Ovary (tissue), 9 donors: ENCODE data around the gene OLA1. TPM values are rescaled to one million over a fixed set of nuclear protein-coding genes. Genes with fewer than 3 reads are reported as not detected.
A peak's percentile ranks its signal among the peaks of the same experiment; 100 is the strongest.

Source experiments
- DNase-seq, 5 donors: peaks; one replicate each; pipeline ENCODE4 v3.0.0-alpha.2; 2019 to 2020
- H3K27ac ChIP-seq, 2 donors: fragments of 200-600 bp; one replicate each; pipeline versions ENCODE4 v1.5.1 to v1.8.0; 2019 to 2022
- H3K27me3 ChIP-seq: fragments of 200-600 bp; one replicate; pipeline ENCODE4 v1.8.0; 2022
- H3K36me3 ChIP-seq: fragments of 200-600 bp; sonication (generic); one replicate; pipeline ENCODE4 v1.5.1; 2019
- H3K4me1 ChIP-seq: one replicate; pipeline ENCODE4 v1.8.1; 2013; ENCODE audit warnings: mild to moderate bottlenecking, moderate library complexity; ENCODE audit not compliant: insufficient read depth
- H3K4me3 ChIP-seq: fragments of 200-600 bp; sonication (generic); one replicate; pipeline ENCODE4 v1.5.1; 2017
- H3K9me3 ChIP-seq, 2 donors: fragments of 200-600 bp in 1 of 2; sonication (generic) in 1 of 2; one replicate each; pipeline versions ENCODE4 v1.5.1 to v1.8.1; 2013 to 2019; ENCODE audit warnings: mild to moderate bottlenecking in 1 of 2, moderate library complexity in 1 of 2
- EP300 ChIP-seq: sonication (generic); formaldehyde crosslinking; IDR thresholded peaks from one replicate; pipeline ENCODE4 v1.6.1; 2017; ENCODE audit warnings: antibody characterized with exemption
- POLR2A ChIP-seq: fragments of 450-650 bp; IDR thresholded peaks from one replicate; pipeline ENCODE4 v1.6.1; 2017; ENCODE audit warnings: antibody characterized with exemption, mild to moderate bottlenecking, moderate library complexity
- WGBS, 3 donors: extraction: QIAGEN DNeasy Blood & Tissue Kit in 1 of 3; methylation state at CpG; one replicate each; pipeline versions ENCODE4 v1.1.5 to v1.1.7; 2013 to 2017; 5-methylcytosine and 5-hydroxymethylcytosine counted together
- intact Hi-C, 4 donors: fragments of 100-400 bp; cut with DNase I; formaldehyde crosslinking; loops; one replicate each; pipeline versions ENCODE4 v1.11.0 to v1.15.1; 2022 to 2023
- polyA plus RNA-seq, 2 donors: library from polyadenylated mRNA; stranded (reverse); fragments of 200-250 nt in 1 of 2; fragments of 350-450 nt in 1 of 2; fragmentation: Illumina TruSeq in 1 of 2; extraction: RNeasy Lipid Tissue Mini Kit (QIAGEN cat#74804) in 1 of 2; gene quantifications; one replicate each; pipeline ENCODE4 v1.2.3, GENCODE V29; 2013 to 2014
- total RNA-seq, 7 donors: library from RNA; depleted of rRNA in 2 of 7; stranded (reverse); fragments of >200 nt in 2 of 7; fragmentation: NEBNext Ultra II Directional in 3 of 7; extraction: Animal tissue kit (Norgen Biotek cat#: 25700) in 3 of 7; gene quantifications; one replicate each; pipeline versions ENCODE4 v1.1.0 to v1.2.4, GENCODE V29; 2016 to 2023
- TF ChIP-seq, protein P1 (sequence below), 3 donors: fragments of 450-650 bp in 2 of 3; fragments of 200-600 bp in 1 of 3; IDR thresholded peaks; one replicate each; pipeline versions ENCODE4 v1.5.1 to v1.8.0; 2016 to 2022; ENCODE audit warnings: antibody characterized with exemption in 3 of 3, mild to moderate bottlenecking in 1 of 3
- donor health status: DM: no; HTN: no; CAD: no; lungs with moderate emphysema.
- donor health status: DM: no; HTN: no; CAD: no.
- donor health status: Bipolar disorder and iron deficiency.
- donor health status: DM: yes; HTN: yes; CAD: no.
- donor health status: DM: no; HTN: no; CAD: no.
- donor health status: DM: yes; HTN: yes; CAD: no.

OLA1 gene
- total and polyA plus RNA-seq, 9 donors = 25.6 to 127 (median 45.2) TPM

DNA sequence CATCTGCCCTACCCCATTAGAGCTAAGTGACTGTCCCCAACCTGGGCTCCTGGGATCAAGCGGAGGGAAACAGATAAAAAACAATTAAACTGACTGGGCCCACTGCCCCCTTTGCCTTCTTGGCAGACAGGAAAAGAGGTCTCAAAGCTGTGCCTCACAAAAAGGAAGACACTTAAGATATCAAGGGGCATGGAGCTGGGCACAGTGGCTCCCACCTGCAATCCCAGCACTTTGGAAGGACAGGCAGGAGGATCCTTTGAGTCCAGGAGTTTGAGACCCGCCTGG is 208.0 kb downstream of the OLA1 start:
- H3K4me1 ChIP-seq = peaks cover 3% of the 10 kb centered on the region
- H3K4me3 ChIP-seq = no peak overlapping the region
- no peaks in the 10 kb centered on the region for H3K9me3 ChIP-seq
- H3K27me3 ChIP-seq = no peaks in the 10 kb centered on the region
- no peak overlapping the region for H3K27ac ChIP-seq
- DNase-seq = no peak
- intact Hi-C loops = loop anchor here in 2 of 4 donors (5.0 to 10.0 kb wide), 2 partner anchors 286 to 308 kb away; no protein-coding TSS in a partner anchor
- TF ChIP-seq, protein P1, sequence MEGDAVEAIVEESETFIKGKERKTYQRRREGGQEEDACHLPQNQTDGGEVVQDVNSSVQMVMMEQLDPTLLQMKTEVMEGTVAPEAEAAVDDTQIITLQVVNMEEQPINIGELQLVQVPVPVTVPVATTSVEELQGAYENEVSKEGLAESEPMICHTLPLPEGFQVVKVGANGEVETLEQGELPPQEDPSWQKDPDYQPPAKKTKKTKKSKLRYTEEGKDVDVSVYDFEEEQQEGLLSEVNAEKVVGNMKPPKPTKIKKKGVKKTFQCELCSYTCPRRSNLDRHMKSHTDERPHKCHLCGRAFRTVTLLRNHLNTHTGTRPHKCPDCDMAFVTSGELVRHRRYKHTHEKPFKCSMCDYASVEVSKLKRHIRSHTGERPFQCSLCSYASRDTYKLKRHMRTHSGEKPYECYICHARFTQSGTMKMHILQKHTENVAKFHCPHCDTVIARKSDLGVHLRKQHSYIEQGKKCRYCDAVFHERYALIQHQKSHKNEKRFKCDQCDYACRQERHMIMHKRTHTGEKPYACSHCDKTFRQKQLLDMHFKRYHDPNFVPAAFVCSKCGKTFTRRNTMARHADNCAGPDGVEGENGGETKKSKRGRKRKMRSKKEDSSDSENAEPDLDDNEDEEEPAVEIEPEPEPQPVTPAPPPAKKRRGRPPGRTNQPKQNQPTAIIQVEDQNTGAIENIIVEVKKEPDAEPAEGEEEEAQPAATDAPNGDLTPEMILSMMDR (IDR thresholded peaks at IDR 0.05) = no peak
- TF ChIP-seq EP300 = no peak
- TF ChIP-seq POLR2A = no peak
- 89 to 95% (median 94%) methylated on average over 2 of the region's 2 CpGs for WGBS, 3 donors
- no peaks in the 10 kb centered on the region for H3K36me3 ChIP-seq

DNA sequence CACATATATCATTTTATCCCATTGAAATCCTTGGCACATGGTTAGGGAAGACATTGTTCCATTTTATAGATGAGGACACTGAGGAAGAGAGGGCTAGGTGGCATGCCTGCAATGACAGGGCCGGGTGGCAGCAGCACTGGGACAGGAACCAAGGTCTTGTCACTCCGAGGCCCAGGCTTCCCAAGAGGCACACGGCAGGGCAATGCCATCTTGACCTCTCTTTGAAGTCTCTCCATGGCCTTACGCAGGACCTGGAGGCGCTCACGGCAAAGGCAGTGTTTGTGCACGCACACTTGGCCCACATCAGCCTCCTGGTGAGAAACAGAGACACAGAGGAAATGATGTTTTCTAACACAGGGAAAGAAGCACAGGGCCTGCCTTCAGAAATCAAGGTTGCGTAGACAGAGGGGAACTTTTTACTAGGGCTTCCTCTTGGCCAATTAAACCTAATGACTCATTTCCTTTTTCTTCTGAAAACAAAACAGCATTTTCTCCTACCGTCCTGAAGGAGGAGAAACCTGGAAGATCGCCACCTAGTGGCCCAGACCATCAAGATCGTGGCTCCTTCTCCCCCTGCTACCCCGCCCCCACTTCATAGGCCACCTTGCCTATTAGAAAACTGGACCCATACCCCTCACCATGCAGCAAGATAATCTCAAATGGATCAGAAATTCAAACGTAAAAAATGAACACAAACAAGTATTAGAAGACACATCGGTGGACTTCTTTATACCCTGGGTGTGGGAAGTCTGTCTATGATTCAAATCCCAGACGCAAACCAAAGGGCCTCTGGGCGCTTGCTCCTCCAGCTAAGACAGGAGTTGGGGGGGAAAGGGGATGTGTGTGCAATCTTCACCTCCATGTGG is 208.5 kb downstream of the OLA1 start:
- DNase-seq = peak; percentile 86 to 94 (median 90)
- no peak for TF ChIP-seq POLR2A
- no peak for TF ChIP-seq EP300
- TF ChIP-seq, protein P1 (IDR thresholded peaks at IDR 0.05) = peak; percentile 72 to 90 (median 82)
- Histone ChIP-seq H3K9me3 (no peaks in the 10 kb centered on the region), H3K4me3 (no peak overlapping the region), H3K27me3 (no peaks in the 10 kb centered on the region), H3K27ac (no peak overlapping the region), H3K4me1 (peaks cover 3% of the 10 kb centered on the region), H3K36me3 (no peaks in the 10 kb centered on the region)
- 26 to 31% (median 26%) methylated on average over 16 of the region's 16 CpGs for WGBS, 3 donors
- intact Hi-C loops = loop anchor here in 2 of 4 donors (5.0 to 10.0 kb wide), 2 partner anchors 285 to 307 kb away; no protein-coding TSS in a partner anchor

DNA sequence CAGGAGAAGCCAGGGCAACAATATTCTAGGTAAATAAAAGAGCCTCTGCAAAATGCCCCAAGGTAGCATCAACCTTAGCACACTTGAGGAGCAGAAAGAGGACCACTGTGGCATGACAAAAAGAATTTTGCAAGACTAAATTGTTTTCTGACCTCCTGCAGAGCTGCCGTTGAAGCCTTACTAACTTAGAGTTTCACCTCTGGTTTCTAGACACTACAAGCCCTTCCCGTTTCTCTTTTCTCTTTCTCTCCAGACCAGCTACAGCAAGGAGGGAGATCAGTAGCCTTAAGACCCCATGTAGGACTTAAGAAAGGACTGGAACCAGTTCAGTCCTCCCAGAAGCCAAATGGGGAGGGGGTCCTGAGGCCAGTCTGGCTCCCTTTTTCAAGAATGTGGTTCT is 209.9 kb downstream of the OLA1 start:
- intact Hi-C loops = no loop called here
- Histone ChIP-seq H3K27ac (no peak overlapping the region), H3K4me1 (peaks cover 3% of the 10 kb centered on the region), H3K27me3 (no peaks in the 10 kb centered on the region), H3K4me3 (no peak overlapping the region), H3K36me3 (no peaks in the 10 kb centered on the region), H3K9me3 (no peaks in the 10 kb centered on the region)
- WGBS, 3 donors = 81 to 91% (median 89%) methylated on average over 2 of the region's 2 CpGs
- DNase-seq = no peak
- TF ChIP-seq EP300 (no peak), POLR2A (no peak)
- TF ChIP-seq, protein P1 (IDR thresholded peaks at IDR 0.05) = no peak

DNA sequence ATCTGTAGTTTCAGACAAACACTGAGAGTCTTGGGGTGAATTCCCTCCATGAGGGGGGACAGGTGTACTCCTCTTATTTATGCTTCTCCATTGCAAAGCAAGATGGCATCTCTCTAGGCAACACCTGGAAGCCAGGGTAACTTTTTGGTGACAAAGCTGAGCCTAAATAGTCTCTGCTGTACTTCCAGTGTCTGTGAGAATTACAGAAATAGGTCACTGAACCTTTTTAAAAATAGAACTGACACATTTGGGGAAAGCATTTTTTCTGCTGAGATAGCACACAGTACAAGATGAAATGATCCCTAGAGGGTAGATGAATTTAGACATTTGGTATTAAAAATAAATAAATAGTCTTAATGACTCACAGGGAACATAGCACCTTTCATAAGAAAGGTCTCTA is 211.5 kb downstream of the OLA1 start:
- Histone ChIP-seq H3K9me3 (no peaks in the 10 kb centered on the region), H3K36me3 (no peaks in the 10 kb centered on the region), H3K4me1 (peaks cover 3% of the 10 kb centered on the region), H3K27ac (no peak overlapping the region), H3K4me3 (no peak overlapping the region), H3K27me3 (no peaks in the 10 kb centered on the region)
- TF ChIP-seq EP300 (no peak), POLR2A (no peak)
- no peak for DNase-seq
- intact Hi-C loops = no loop called here

DNA sequence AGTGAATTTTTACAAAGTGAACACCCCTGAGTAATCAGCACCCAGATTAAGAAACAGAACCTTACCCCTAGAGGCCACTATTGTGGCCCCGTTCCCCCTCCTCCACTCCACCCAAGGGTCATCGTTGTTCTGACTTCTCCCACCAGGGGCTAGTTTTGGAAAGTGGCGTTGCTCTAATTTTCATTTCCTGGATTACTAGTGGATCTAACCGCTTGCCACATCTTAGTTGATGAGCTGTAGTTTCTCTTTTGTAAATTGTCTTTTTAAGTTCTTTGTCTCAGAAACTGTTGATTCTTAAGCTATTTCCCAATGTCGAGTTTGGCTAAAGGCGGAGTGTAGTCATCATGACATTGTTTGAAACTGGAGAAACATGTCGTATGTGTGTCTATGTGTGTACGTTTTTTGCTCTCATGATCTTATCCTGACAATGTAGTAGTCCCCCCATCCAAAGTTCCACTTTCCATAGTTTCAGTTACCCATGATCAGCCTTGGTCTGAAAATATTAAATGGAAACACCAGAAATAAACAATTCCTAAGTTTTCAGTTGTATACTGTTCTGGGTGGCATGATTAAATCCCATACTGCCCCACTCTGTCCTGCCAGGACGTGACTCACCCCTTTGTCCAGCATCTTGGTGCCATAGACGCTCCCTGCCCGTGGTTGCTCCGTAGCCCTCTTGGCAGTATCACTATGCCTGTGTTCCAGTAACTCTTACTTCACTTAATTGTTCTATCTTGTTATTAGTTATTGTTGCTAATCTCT is 212.2 kb downstream of the OLA1 start:
- Histone ChIP-seq H3K9me3 (no peaks in the 10 kb centered on the region), H3K4me1 (peaks cover 3% of the 10 kb centered on the region), H3K4me3 (no peak overlapping the region), H3K27ac (no peak overlapping the region), H3K27me3 (no peaks in the 10 kb centered on the region), H3K36me3 (no peaks in the 10 kb centered on the region)
- intact Hi-C loops = no loop called here
- DNase-seq = no peak
- 81 to 84% (median 82%) methylated on average over 12 of the region's 12 CpGs for WGBS, 3 donors
- TF ChIP-seq, protein P1 (IDR thresholded peaks at IDR 0.05) = no peak
- TF ChIP-seq POLR2A = no peak
- no peak for TF ChIP-seq EP300
